ENCODE measurements around the gene ZBTB7C.

DNA sequence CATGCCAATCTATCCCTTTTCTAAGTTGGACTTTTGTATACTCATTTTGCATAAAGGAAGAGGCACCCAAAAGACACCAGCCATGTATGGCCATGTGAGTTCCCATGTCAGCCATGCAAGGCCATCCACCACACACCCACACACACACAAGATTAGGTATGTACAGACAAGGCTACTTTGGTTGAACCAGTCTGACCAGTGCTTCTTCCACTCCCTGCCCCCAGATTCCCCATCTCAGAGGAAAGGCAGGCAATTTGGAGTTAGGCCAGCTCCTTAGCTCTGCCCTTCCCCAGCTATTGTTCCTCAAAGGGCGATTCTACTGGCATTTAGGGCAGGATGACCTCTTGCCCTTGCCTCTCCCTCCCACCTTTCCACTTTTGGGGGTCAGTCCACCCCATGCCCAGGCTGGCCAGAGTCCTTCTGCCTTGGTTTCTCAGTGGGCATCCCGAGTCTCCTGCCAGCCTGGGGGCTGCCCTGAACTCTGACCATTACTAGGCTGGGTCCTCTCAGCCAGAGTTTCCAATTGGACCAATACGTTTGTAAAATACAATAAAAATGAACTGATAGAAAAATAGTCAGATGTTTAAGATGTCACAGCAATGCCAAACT, 101.1 kb downstream of the ZBTB7C start:
- no peak for TF ChIP-seq MEF2A (IDR thresholded peaks at IDR 0.05; ENCODE audit: borderline replicate concordance, low read depth)
- TF ChIP-seq TAF1 (IDR thresholded peaks at IDR 0.05; ENCODE audit: borderline replicate concordance, low read depth, low read length) = no peak
- no peak for TF ChIP-seq RCOR1 (IDR thresholded peaks at IDR 0.05; ENCODE audit: low read length)
- TF ChIP-seq, protein P1, sequence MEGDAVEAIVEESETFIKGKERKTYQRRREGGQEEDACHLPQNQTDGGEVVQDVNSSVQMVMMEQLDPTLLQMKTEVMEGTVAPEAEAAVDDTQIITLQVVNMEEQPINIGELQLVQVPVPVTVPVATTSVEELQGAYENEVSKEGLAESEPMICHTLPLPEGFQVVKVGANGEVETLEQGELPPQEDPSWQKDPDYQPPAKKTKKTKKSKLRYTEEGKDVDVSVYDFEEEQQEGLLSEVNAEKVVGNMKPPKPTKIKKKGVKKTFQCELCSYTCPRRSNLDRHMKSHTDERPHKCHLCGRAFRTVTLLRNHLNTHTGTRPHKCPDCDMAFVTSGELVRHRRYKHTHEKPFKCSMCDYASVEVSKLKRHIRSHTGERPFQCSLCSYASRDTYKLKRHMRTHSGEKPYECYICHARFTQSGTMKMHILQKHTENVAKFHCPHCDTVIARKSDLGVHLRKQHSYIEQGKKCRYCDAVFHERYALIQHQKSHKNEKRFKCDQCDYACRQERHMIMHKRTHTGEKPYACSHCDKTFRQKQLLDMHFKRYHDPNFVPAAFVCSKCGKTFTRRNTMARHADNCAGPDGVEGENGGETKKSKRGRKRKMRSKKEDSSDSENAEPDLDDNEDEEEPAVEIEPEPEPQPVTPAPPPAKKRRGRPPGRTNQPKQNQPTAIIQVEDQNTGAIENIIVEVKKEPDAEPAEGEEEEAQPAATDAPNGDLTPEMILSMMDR (IDR thresholded peaks at IDR 0.05) = no peak
- no peak for TF ChIP-seq SIN3A (IDR thresholded peaks at IDR 0.05; ENCODE audit: borderline replicate concordance, low read depth, low read length)
- no peak for TF ChIP-seq NFIC (IDR thresholded peaks at IDR 0.05; ENCODE audit: borderline replicate concordance)

Measured in SK-N-SH (cell line).